Hepatocyte (in vitro differentiated cells): ENCODE measurements around the gene CCM2. TPM values are rescaled to one million over a fixed set of nuclear protein-coding genes. Genes with fewer than 3 reads are reported as not detected.

Experiments used
- DNase-seq: peaks from one replicate; pipeline ENCODE4 v3.0.0-alpha.2; 2016; ENCODE audit warnings: low spot score
- H2AFZ ChIP-seq: fragments of 200-600 bp; sonication (generic); 2 replicates; pipeline ENCODE4 v1.6.0; 2016; ENCODE audit warnings: antibody characterized with exemption, mild to moderate bottlenecking
- H3K27ac ChIP-seq: fragments of 200-600 bp; sonication (generic); 2 replicates; pipeline ENCODE4 v1.5.1; 2016; ENCODE audit warnings: mild to moderate bottlenecking
- H3K27me3 ChIP-seq: fragments of 200-600 bp; sonication (generic); 2 replicates; pipeline ENCODE4 v1.6.1; 2016
- H3K36me3 ChIP-seq: fragments of 200-600 bp; sonication (generic); replicated peaks from 2 replicates; pipeline ENCODE4 v1.5.1; 2016; ENCODE audit warnings: low read depth; ENCODE audit not compliant: insufficient read depth
- H3K4me1 ChIP-seq: fragments of 200-600 bp; sonication (generic); 2 replicates; pipeline ENCODE4 v1.5.1; 2016; ENCODE audit warnings: mild to moderate bottlenecking, moderate library complexity; ENCODE audit not compliant: insufficient read depth
- H3K4me2 ChIP-seq: fragments of 200-600 bp; sonication (generic); 2 replicates; pipeline ENCODE4 v1.6.0; 2016
- H3K4me3 ChIP-seq: fragments of 200-600 bp; sonication (generic); 2 replicates; pipeline ENCODE4 v1.5.1; 2016; ENCODE audit warnings: mild to moderate bottlenecking
- H3K79me2 ChIP-seq: fragments of 200-600 bp; sonication (generic); 2 replicates; pipeline ENCODE4 v1.6.0; 2017; ENCODE audit warnings: mild to moderate bottlenecking
- H3K9me2 ChIP-seq: fragments of 200-600 bp; sonication (generic); replicated peaks from 2 replicates; pipeline ENCODE4 v1.6.0; 2017; ENCODE audit warnings: mild to moderate bottlenecking; ENCODE audit not compliant: insufficient read depth
- H3K9me3 ChIP-seq: fragments of 200-600 bp; sonication (generic); 2 replicates; pipeline ENCODE4 v1.5.1; 2016; ENCODE audit warnings: low read depth, mild to moderate bottlenecking
- H4K20me1 ChIP-seq: fragments of 200-600 bp; sonication (generic); 2 replicates; pipeline ENCODE4 v1.6.0; 2016; ENCODE audit warnings: mild to moderate bottlenecking; ENCODE audit not compliant: insufficient read depth, poor library complexity, severe bottlenecking
- CTCF ChIP-seq: fragments of 200-600 bp; sonication (generic); IDR thresholded peaks from 2 replicates; pipeline ENCODE4 v1.5.1; 2016; ENCODE audit warnings: antibody characterized with exemption, mild to moderate bottlenecking; ENCODE audit not compliant: poor library complexity
- EZH2 ChIP-seq: fragments of 200-600 bp; sonication (generic); IDR thresholded peaks from 2 replicates; pipeline ENCODE4 v1.6.1; 2016; ENCODE audit warnings: antibody characterized with exemption, mild to moderate bottlenecking, borderline replicate concordance
- EZH2phosphoT487 ChIP-seq: fragments of 200-600 bp; sonication (generic); IDR thresholded peaks from one replicate; pipeline ENCODE4 v1.6.1; 2018; ENCODE audit warnings: antibody characterized with exemption, mild to moderate bottlenecking, low read depth, moderate library complexity; ENCODE audit not compliant: unreplicated experiment, severe bottlenecking
- WGBS: methylation state at CpG from one replicate; pipeline ENCODE4 v1.1.6; 2016; ENCODE audit warnings: low lambda C conversion rate; ENCODE audit errors: missing lambda C conversion rate; 5-methylcytosine and 5-hydroxymethylcytosine counted together
- polyA plus RNA-seq: library from polyadenylated mRNA; unstranded; fragments of >200 nt; fragmentation: Nextera tagmentation; extraction: Ambion mirVana; gene quantifications from 2 replicates; pipeline ENCODE4 v1.2.1, GENCODE V29; 2016
- total RNA-seq: library from RNA; depleted of rRNA; stranded (reverse); fragments of >200 nt; gene quantifications from 2 replicates; pipeline ENCODE4 v1.2.3, GENCODE V29; 2014

CCM2 gene
- total and polyA plus RNA-seq, 2 experiments from 2014 or later = 32.2 to 57.1 TPM

GRCh38 chr7:45007571-45008328, 7.7 kb downstream of the CCM2 start:
- no peaks in the 10 kb centered on the region for H3K4me1 ChIP-seq
- no peak overlapping the region for H2AFZ ChIP-seq
- no peaks in the 10 kb centered on the region for H3K9me2 ChIP-seq
- H3K4me3 ChIP-seq = no peak overlapping the region
- TF ChIP-seq EZH2 (no peak), CTCF (no peak), EZH2phosphoT487 (no peak)
- H3K36me3 ChIP-seq = no peaks in the 10 kb centered on the region
- 100% methylated on average over 7 of the region's 7 CpGs for WGBS
- H3K27me3 ChIP-seq = no peaks in the 10 kb centered on the region
- no peak overlapping the region for H3K4me2 ChIP-seq
- H3K27ac ChIP-seq = no peak overlapping the region
- H4K20me1 ChIP-seq = no peaks in the 10 kb centered on the region
- no peak for DNase-seq
- H3K79me2 ChIP-seq = peaks cover 88% of the 10 kb centered on the region
- no peaks in the 10 kb centered on the region for H3K9me3 ChIP-seq

DNA sequence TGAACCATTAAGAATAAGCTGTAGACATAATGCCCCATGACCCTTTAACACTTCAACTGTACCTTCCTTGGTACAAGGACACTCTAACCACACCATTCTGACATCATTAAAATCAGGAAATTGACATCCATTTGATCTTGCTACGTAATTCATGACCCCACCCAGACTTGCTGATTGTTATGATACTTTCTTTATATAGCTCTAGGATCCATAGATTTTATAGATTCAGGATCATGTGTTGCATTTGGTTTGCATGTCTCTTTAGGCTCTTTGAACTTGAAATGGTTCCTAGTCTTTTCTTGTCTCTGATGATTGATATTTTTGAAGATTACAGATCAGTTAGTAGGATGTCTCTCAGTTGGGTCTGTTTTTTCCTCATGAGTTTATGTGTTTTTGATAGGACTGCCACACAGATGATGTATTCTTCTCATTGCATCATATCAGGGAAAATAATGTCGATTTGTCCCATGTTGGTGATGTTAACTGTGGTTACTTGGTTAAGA, 13.5 kb downstream of the CCM2 start:
- Histone ChIP-seq H3K9me3 (no peaks in the 10 kb centered on the region), H3K79me2 (peaks cover 85% of the 10 kb centered on the region), H3K36me3 (no peaks in the 10 kb centered on the region), H3K4me2 (no peak overlapping the region), H3K27ac (no peak overlapping the region), H3K4me1 (no peaks in the 10 kb centered on the region), H2AFZ (no peak overlapping the region), H3K27me3 (no peaks in the 10 kb centered on the region), H3K9me2 (no peaks in the 10 kb centered on the region), H3K4me3 (no peak overlapping the region), H4K20me1 (no peaks in the 10 kb centered on the region)
- DNase-seq = no peak
- TF ChIP-seq CTCF (no peak), EZH2phosphoT487 (no peak), EZH2 (no peak)
- WGBS = 86% methylated on average over 2 of the region's 2 CpGs

DNA sequence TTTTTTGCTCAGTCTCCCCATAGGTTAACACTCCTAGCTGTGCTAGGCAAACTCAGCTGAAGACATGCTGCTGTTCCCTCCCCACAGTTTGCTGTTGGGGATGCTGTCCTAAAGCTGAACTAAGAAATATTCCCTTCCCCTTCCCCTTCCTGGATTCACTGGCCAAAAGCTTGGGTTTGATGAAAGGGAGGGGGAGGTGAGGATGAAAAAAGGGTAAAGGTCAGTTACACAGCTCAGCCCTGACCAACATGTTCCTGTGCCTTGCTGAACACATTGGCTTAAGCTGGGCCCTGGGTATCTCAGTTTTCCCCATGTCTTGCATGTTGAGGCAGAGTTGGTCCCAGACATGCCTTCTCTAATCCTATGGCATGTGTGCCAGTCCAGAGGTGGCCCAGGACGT, 15.3 kb downstream of the CCM2 start:
- Histone ChIP-seq H3K9me3 (no peaks in the 10 kb centered on the region), H3K79me2 (peaks cover 74% of the 10 kb centered on the region), H4K20me1 (no peaks in the 10 kb centered on the region), H3K4me2 (no peak overlapping the region), H3K4me3 (no peak overlapping the region), H3K36me3 (no peaks in the 10 kb centered on the region), H3K4me1 (no peaks in the 10 kb centered on the region), H3K9me2 (no peaks in the 10 kb centered on the region), H3K27ac (no peak overlapping the region), H2AFZ (no peak overlapping the region), H3K27me3 (no peaks in the 10 kb centered on the region)
- 80% methylated on average over 1 of the region's 1 CpG for WGBS
- TF ChIP-seq EZH2 (no peak), EZH2phosphoT487 (no peak), CTCF (no peak)
- no peak for DNase-seq
